IMR-90 (cell line): ENCODE data around the gene MTRFR. TPM values are rescaled to one million over a fixed set of nuclear protein-coding genes. Genes with fewer than 3 reads are reported as not detected.

Experiments
- CEBPB ChIP-seq: IDR thresholded peaks from 2 replicates; pipeline ENCODE4 v1.6.1; 2012; ENCODE audit warnings: low read depth, low read length, improper control_type of control experiment
- NFE2L2 ChIP-seq: fragments of 150-350 bp; IDR thresholded peaks from 2 replicates; pipeline ENCODE4 v1.6.1; 2016; ENCODE audit warnings: low read depth, mild to moderate bottlenecking, low read length
- RAD21 ChIP-seq: IDR thresholded peaks from 2 replicates; pipeline ENCODE4 v1.6.1; 2012; ENCODE audit warnings: low read length, improper control_type of control experiment
- RCOR1 ChIP-seq: IDR thresholded peaks from 2 replicates; pipeline ENCODE4 v1.6.1; 2012; ENCODE audit warnings: mild to moderate bottlenecking, low read length, improper control_type of control experiment; ENCODE audit not compliant: insufficient replicate concordance
- SMC3 ChIP-seq: fragments of 150-350 bp; IDR thresholded peaks from 2 replicates; pipeline ENCODE4 v1.6.1; 2016; ENCODE audit warnings: low read depth, mild to moderate bottlenecking, antibody characterized with exemption, low read length, moderate library complexity
- polyA plus RNA-seq, 3 experiments: library from polyadenylated mRNA; depleted of rRNA; stranded (reverse); fragments of >200 nt; gene quantifications; 2 replicates each; pipeline ENCODE4 v1.2.3, GENCODE V29; 2012; ENCODE audit warnings: low replicate concordance in 1 of 3
- total RNA-seq: library from RNA; depleted of rRNA; stranded (reverse); fragments of >200 nt; gene quantifications from 2 replicates; pipeline ENCODE4 v1.2.3, GENCODE V29; 2012

The MTRFR gene
- total and polyA plus RNA-seq, 2 of the 4 experiments (the other 2 are of a cell fraction): 8.6 to 10.2 TPM

GRCh38 chr12:123233505-123234308 lies 471 bp downstream of the MTRFR start (continued):
- TF ChIP-seq NFE2L2 (no peak), CEBPB (no peak), RAD21 (no peak), RCOR1 (no peak), SMC3 (no peak)
